ENCODE measurements around the gene ESYT2. TPM values are rescaled to one million over a fixed set of nuclear protein-coding genes. Genes with fewer than 3 reads are reported as not detected.
"Not testable (repeated sequence)": the region's sequence is repeated elsewhere in the genome, so short reads cannot be mapped to it uniquely, and the experiment has no call there.

ESYT2 gene
- polyA plus RNA-seq, 4 donors, result 10.0 to 37.9 (median 21.2) TPM

GRCh38 chr7:158703679-158704523 lies 125.4 kb downstream of the ESYT2 start:
- H3K36me3 ChIP-seq (ENCODE audit: control insufficient read depth in 3 of 3, insufficient read depth in 2 of 3, low read depth in 1 of 3, low read length in 3 of 3); FAIRE-seq; H3K27me3 ChIP-seq (ENCODE audit: control insufficient read depth in 3 of 3, insufficient read depth in 3 of 3, low read length in 3 of 3); DNase-seq; H3K4me1 ChIP-seq (ENCODE audit: control insufficient read depth in 3 of 3, insufficient read depth in 2 of 3, low read depth in 1 of 3, low read length in 2 of 3): not testable (repeated sequence)
- 14 to 19% (median 18%) methylated on average over 21 to 23 of the region's 23 CpGs for WGBS, 3 donors
- peaks cover 0 to 11% of the 10 kb centered on the region in 2 donors for H3K9me3 ChIP-seq (ENCODE audit: control insufficient read depth in 2 of 2, insufficient read depth in 1 of 2, low read depth in 1 of 2, low read length in 1 of 2)
- peak overlapping the region; percentile 59 to 86 (median 74) for H3K4me3 ChIP-seq (ENCODE audit: low read depth in 1 of 3, low read length in 3 of 3)
- peak overlapping the region in 1 of 3 donors; percentile 22 for H3K27ac ChIP-seq (ENCODE audit: low read depth in 1 of 3, low read length in 2 of 3)

GRCh38 chr7:158702944-158703343 lies 126.4 kb downstream of the ESYT2 start:
- H3K4me1 ChIP-seq (ENCODE audit: control insufficient read depth in 3 of 3, insufficient read depth in 2 of 3, low read depth in 1 of 3, low read length in 2 of 3), result peaks cover 0 to 5% (median 0%) of the 10 kb centered on the region in 3 donors
- peaks cover 0 to 10% of the 10 kb centered on the region in 2 donors for H3K9me3 ChIP-seq (ENCODE audit: control insufficient read depth in 2 of 2, insufficient read depth in 1 of 2, low read depth in 1 of 2, low read length in 1 of 2)
- peaks cover 0 to 6% (median 0%) of the 10 kb centered on the region in 3 donors for H3K36me3 ChIP-seq (ENCODE audit: control insufficient read depth in 3 of 3, insufficient read depth in 2 of 3, low read depth in 1 of 3, low read length in 3 of 3)
- 57 to 63% (median 62%) methylated on average over 3 of the region's 3 CpGs for WGBS, 3 donors
- H3K27me3 ChIP-seq (ENCODE audit: control insufficient read depth in 3 of 3, insufficient read depth in 3 of 3, low read length in 3 of 3), result no peaks in the 10 kb centered on the region
- no peak overlapping the region for H3K4me3 ChIP-seq (ENCODE audit: low read depth in 1 of 3, low read length in 3 of 3)
- no peak for FAIRE-seq
- no peak for DNase-seq
- H3K27ac ChIP-seq (ENCODE audit: low read depth in 1 of 3, low read length in 2 of 3), result no peak overlapping the region

- peaks cover 0 to 3% of the 10 kb centered on the region in 2 donors for H3K9me3 ChIP-seq (ENCODE audit: control insufficient read depth in 2 of 2, insufficient read depth in 1 of 2, low read depth in 1 of 2, low read length in 1 of 2)
- H3K4me1 ChIP-seq (ENCODE audit: control insufficient read depth in 3 of 3, insufficient read depth in 2 of 3, low read depth in 1 of 3, low read length in 2 of 3), result peaks cover 0 to 5% (median 0%) of the 10 kb centered on the region in 3 donors
- H3K4me3 ChIP-seq (ENCODE audit: low read depth in 1 of 3, low read length in 3 of 3), result no peak overlapping the region
- no peaks in the 10 kb centered on the region for H3K27me3 ChIP-seq (ENCODE audit: control insufficient read depth in 3 of 3, insufficient read depth in 3 of 3, low read length in 3 of 3)
- WGBS, 3 donors, result 64 to 81% (median 70%) methylated on average over 4 of the region's 4 CpGs
- FAIRE-seq (no peak), DNase-seq (no peak)
- H3K36me3 ChIP-seq (ENCODE audit: control insufficient read depth in 3 of 3, insufficient read depth in 2 of 3, low read depth in 1 of 3, low read length in 3 of 3), result peaks cover 0 to 6% (median 0%) of the 10 kb centered on the region in 3 donors
- H3K27ac ChIP-seq (ENCODE audit: low read depth in 1 of 3, low read length in 2 of 3), result no peak overlapping the region
Observed at GRCh38 chr7:158702196-158702595, 127.1 kb downstream of the ESYT2 start.

GRCh38 chr7:158700008-158700407 lies 129.3 kb downstream of the ESYT2 start:
- Histone ChIP-seq H3K4me1 (ENCODE audit: control insufficient read depth in 3 of 3, insufficient read depth in 2 of 3, low read depth in 1 of 3, low read length in 2 of 3) (peaks cover 0 to 5% (median 0%) of the 10 kb centered on the region in 3 donors), H3K36me3 (ENCODE audit: control insufficient read depth in 3 of 3, insufficient read depth in 2 of 3, low read depth in 1 of 3, low read length in 3 of 3) (peaks cover 0 to 14% (median 0%) of the 10 kb centered on the region in 3 donors), H3K4me3 (ENCODE audit: low read depth in 1 of 3, low read length in 3 of 3) (no peak overlapping the region), H3K27me3 (ENCODE audit: control insufficient read depth in 3 of 3, insufficient read depth in 3 of 3, low read length in 3 of 3) (no peaks in the 10 kb centered on the region), H3K27ac (ENCODE audit: low read depth in 1 of 3, low read length in 2 of 3) (no peak overlapping the region), H3K9me3 (ENCODE audit: control insufficient read depth in 2 of 2, insufficient read depth in 1 of 2, low read depth in 1 of 2, low read length in 1 of 2) (no peaks in the 10 kb centered on the region)
- no peak for FAIRE-seq
- no peak for DNase-seq
- WGBS, 3 donors, result 89 to 95% (median 90%) methylated on average over 5 of the region's 5 CpGs

GRCh38 chr7:158699341-158699740 lies 130.0 kb downstream of the ESYT2 start:
- no peak overlapping the region for H3K4me3 ChIP-seq (ENCODE audit: low read depth in 1 of 3, low read length in 3 of 3)
- no peak for FAIRE-seq

GRCh38 chr7:158698657-158699195 lies 130.6 kb downstream of the ESYT2 start:
- H3K27me3 ChIP-seq (ENCODE audit: control insufficient read depth in 3 of 3, insufficient read depth in 3 of 3, low read length in 3 of 3), result no peaks in the 10 kb centered on the region
- DNase-seq (no peak), FAIRE-seq (no peak)
- H3K9me3 ChIP-seq (ENCODE audit: control insufficient read depth in 2 of 2, insufficient read depth in 1 of 2, low read depth in 1 of 2, low read length in 1 of 2), result no peaks in the 10 kb centered on the region
- peaks cover 0 to 3% (median 0%) of the 10 kb centered on the region in 3 donors for H3K4me1 ChIP-seq (ENCODE audit: control insufficient read depth in 3 of 3, insufficient read depth in 2 of 3, low read depth in 1 of 3, low read length in 2 of 3)
- H3K27ac ChIP-seq (ENCODE audit: low read depth in 1 of 3, low read length in 2 of 3), result no peak overlapping the region
- 86 to 91% (median 87%) methylated on average over 3 of the region's 3 CpGs for WGBS, 3 donors
- H3K4me3 ChIP-seq (ENCODE audit: low read depth in 1 of 3, low read length in 3 of 3), result no peak overlapping the region
- peaks cover 0 to 14% (median 0%) of the 10 kb centered on the region in 3 donors for H3K36me3 ChIP-seq (ENCODE audit: control insufficient read depth in 3 of 3, insufficient read depth in 2 of 3, low read depth in 1 of 3, low read length in 3 of 3)

More at GRCh38 chr7:158699341-158699740, 130.0 kb downstream of the ESYT2 start:
- H3K27ac ChIP-seq (ENCODE audit: low read depth in 1 of 3, low read length in 2 of 3), result no peak overlapping the region
- 0 to 2% (median 0%) methylated on average over 1 of the region's 1 CpG for WGBS, 3 donors
- H3K36me3 ChIP-seq (ENCODE audit: control insufficient read depth in 3 of 3, insufficient read depth in 2 of 3, low read depth in 1 of 3, low read length in 3 of 3), result peaks cover 0 to 14% (median 0%) of the 10 kb centered on the region in 3 donors
- peaks cover 0 to 5% (median 0%) of the 10 kb centered on the region in 3 donors for H3K4me1 ChIP-seq (ENCODE audit: control insufficient read depth in 3 of 3, insufficient read depth in 2 of 3, low read depth in 1 of 3, low read length in 2 of 3)
- H3K9me3 ChIP-seq (ENCODE audit: control insufficient read depth in 2 of 2, insufficient read depth in 1 of 2, low read depth in 1 of 2, low read length in 1 of 2), result no peaks in the 10 kb centered on the region
- DNase-seq, result no peak
- H3K27me3 ChIP-seq (ENCODE audit: control insufficient read depth in 3 of 3, insufficient read depth in 3 of 3, low read length in 3 of 3), result no peaks in the 10 kb centered on the region

GRCh38 chr7:158697597-158697996 lies 131.7 kb downstream of the ESYT2 start:
- WGBS, 3 donors, result 97 to 98% (median 98%) methylated on average over 2 of the region's 2 CpGs
- FAIRE-seq; H3K4me1 ChIP-seq (ENCODE audit: control insufficient read depth in 3 of 3, insufficient read depth in 2 of 3, low read depth in 1 of 3, low read length in 2 of 3); DNase-seq; H3K4me3 ChIP-seq (ENCODE audit: low read depth in 1 of 3, low read length in 3 of 3); H3K9me3 ChIP-seq (ENCODE audit: control insufficient read depth in 2 of 2, insufficient read depth in 1 of 2, low read depth in 1 of 2, low read length in 1 of 2); H3K27me3 ChIP-seq (ENCODE audit: control insufficient read depth in 3 of 3, insufficient read depth in 3 of 3, low read length in 3 of 3); H3K27ac ChIP-seq (ENCODE audit: low read depth in 1 of 3, low read length in 2 of 3): not testable (repeated sequence)
- peaks cover 0 to 14% (median 0%) of the 10 kb centered on the region in 3 donors for H3K36me3 ChIP-seq (ENCODE audit: control insufficient read depth in 3 of 3, insufficient read depth in 2 of 3, low read depth in 1 of 3, low read length in 3 of 3)

- Histone ChIP-seq H3K4me3 (ENCODE audit: low read depth in 1 of 3, low read length in 3 of 3) (no peak overlapping the region), H3K36me3 (ENCODE audit: control insufficient read depth in 3 of 3, insufficient read depth in 2 of 3, low read depth in 1 of 3, low read length in 3 of 3) (peaks cover 0 to 13% (median 0%) of the 10 kb centered on the region in 3 donors), H3K4me1 (ENCODE audit: control insufficient read depth in 3 of 3, insufficient read depth in 2 of 3, low read depth in 1 of 3, low read length in 2 of 3) (no peaks in the 10 kb centered on the region), H3K27ac (ENCODE audit: low read depth in 1 of 3, low read length in 2 of 3) (no peak overlapping the region), H3K27me3 (ENCODE audit: control insufficient read depth in 3 of 3, insufficient read depth in 3 of 3, low read length in 3 of 3) (no peaks in the 10 kb centered on the region), H3K9me3 (ENCODE audit: control insufficient read depth in 2 of 2, insufficient read depth in 1 of 2, low read depth in 1 of 2, low read length in 1 of 2) (no peaks in the 10 kb centered on the region)
- DNase-seq (peak; percentile 64 to 79), FAIRE-seq (no peak)
- 58 to 67% (median 58%) methylated on average over 10 of the region's 10 CpGs for WGBS, 3 donors
Observed at GRCh38 chr7:158695726-158696452, 133.4 kb downstream of the ESYT2 start.

Data from small intestine (tissue), 7 donors.